ENCODE results near the gene EEF1G.
A peak's percentile ranks its signal among the peaks of the same experiment; 100 is the strongest.
"Not testable (repeated sequence)": the region's sequence is repeated elsewhere in the genome, so short reads cannot be mapped to it uniquely, and the experiment has no call there.

The EEF1G gene

GRCh38 chr11:62577046-62577714 lies 3.5 kb upstream of the EEF1G start:
- no peak for DNase-seq (ENCODE audit: low read depth in 2 of 2)

GRCh38 chr11:62575837-62576236 lies 2.1 kb upstream of the EEF1G start:
- DNase-seq (ENCODE audit: low read depth in 2 of 2), result no peak

GRCh38 chr11:62575156-62575555 lies 1.5 kb upstream of the EEF1G start:
- DNase-seq (ENCODE audit: low read depth in 2 of 2), result no peak

GRCh38 chr11:62574363-62575071 lies 826 bp upstream of the EEF1G start:
- no peak for DNase-seq (ENCODE audit: low read depth in 2 of 2)

GRCh38 chr11:62573006-62573591 lies 592 bp downstream of the EEF1G start:
- no peak for DNase-seq (ENCODE audit: low read depth in 2 of 2)

- no peak for DNase-seq (ENCODE audit: low read depth in 2 of 2)
Observed at GRCh38 chr11:62572431-62572830, 1.3 kb downstream of the EEF1G start.

- not testable (repeated sequence) for DNase-seq (ENCODE audit: low read depth in 2 of 2)
Observed at GRCh38 chr11:62571493-62571892, 2.2 kb downstream of the EEF1G start.

- not testable (repeated sequence) for DNase-seq (ENCODE audit: low read depth in 2 of 2)
Observed at GRCh38 chr11:62570903-62571302, 2.8 kb downstream of the EEF1G start.

- DNase-seq (ENCODE audit: low read depth in 2 of 2), result no peak
Observed at GRCh38 chr11:62569611-62570010, 4.1 kb downstream of the EEF1G start.

GRCh38 chr11:62567018-62567633 lies 6.6 kb downstream of the EEF1G start:
- DNase-seq (ENCODE audit: low read depth in 2 of 2), result no peak

- no peak for DNase-seq (ENCODE audit: low read depth in 2 of 2)
Observed at GRCh38 chr11:62566247-62566646, 7.4 kb downstream of the EEF1G start.

GRCh38 chr11:62565100-62565802 lies 8.4 kb downstream of the EEF1G start:
- DNase-seq (ENCODE audit: low read depth in 2 of 2), result no peak

- not testable (repeated sequence) for DNase-seq (ENCODE audit: low read depth in 2 of 2)
Observed at GRCh38 chr11:62561677-62562230, 11.9 kb downstream of the EEF1G start.

- peak in 1 of 2 donors; percentile 64 for DNase-seq (ENCODE audit: low read depth in 2 of 2)
Observed at GRCh38 chr11:62560566-62561103, 13.1 kb downstream of the EEF1G start.

- DNase-seq (ENCODE audit: low read depth in 2 of 2), result not testable (repeated sequence)
Observed at GRCh38 chr11:62559626-62560025, 14.1 kb downstream of the EEF1G start.

- no peak for DNase-seq (ENCODE audit: low read depth in 2 of 2)
Observed at GRCh38 chr11:62559204-62559603, 14.5 kb downstream of the EEF1G start.

GRCh38 chr11:62558669-62559068 lies 15.0 kb downstream of the EEF1G start:
- DNase-seq (ENCODE audit: low read depth in 2 of 2), result no peak

GRCh38 chr11:62556875-62557631 lies 16.6 kb downstream of the EEF1G start:
- DNase-seq (ENCODE audit: low read depth in 2 of 2), result no peak

GRCh38 chr11:62556108-62556874 lies 17.4 kb downstream of the EEF1G start:
- peak; percentile 70 to 75 for DNase-seq (ENCODE audit: low read depth in 2 of 2)

All from stimulated activated CD4-positive, alpha-beta T cell treated with anti-CD3 and anti-CD28 coated beads, Interleukin-15, amount 100 ng/mL, for 48 hours (primary cell).